SU-DHL-6 (cell line): ENCODE data around the gene PPP6C.

Experiments used
- CTCF ChIP-seq: fragments of 200-600 bp; sonication (generic); IDR thresholded peaks from one replicate; pipeline ENCODE4 v1.5.1; 2017; ENCODE audit warnings: antibody characterized with exemption, mild to moderate bottlenecking, low read length, moderate library complexity; ENCODE audit not compliant: insufficient read depth, poor library complexity, severe bottlenecking
- EZH2phosphoT487 ChIP-seq: fragments of 200-600 bp; sonication (generic), shearing (Covaris generic); conservative IDR thresholded peaks from 2 replicates; pipeline ENCODE4 v1.6.1; 2018; ENCODE audit warnings: mild to moderate bottlenecking, antibody characterized with exemption, low read length, moderate library complexity, mixed read lengths

- TF ChIP-seq CTCF (no peak), EZH2phosphoT487 (no peak)
Observed at GRCh38 chr9:125145425-125145824, 44.2 kb downstream of the PPP6C start.
